GM23338 (cell line): ENCODE data around the gene KCND2. TPM values are rescaled to one million over a fixed set of nuclear protein-coding genes. Genes with fewer than 3 reads are reported as not detected.

ENCODE experiments used
- ATAC-seq: fragments of 200-7000 bp; cut with Tn5 transposase; 3 replicates; pipeline ENCODE4 v1.9.1; 2020
- DNase-seq: peaks from one replicate; pipeline ENCODE4 v3.0.0-alpha.2; 2015; ENCODE audit warnings: low spot score
- H2AFZ ChIP-seq: fragments of 200-600 bp; sonication (generic); 2 replicates; pipeline ENCODE4 v1.8.0; 2016; ENCODE audit warnings: antibody characterized with exemption, mild to moderate bottlenecking, moderate library complexity
- H3F3A ChIP-seq: fragments of 200-600 bp; sonication (generic); replicated peaks from 2 replicates; pipeline ENCODE4 v1.8.0; 2017; ENCODE audit warnings: antibody characterized with exemption, mixed run types, low read depth
- H3K27ac ChIP-seq: fragments of 200-600 bp; sonication (generic); 2 replicates; pipeline ENCODE4 v1.6.1; 2016; ENCODE audit warnings: low read depth
- H3K27me3 ChIP-seq: fragments of 200-600 bp; sonication (generic); 2 replicates; pipeline ENCODE4 v1.8.0; 2016; ENCODE audit warnings: mild to moderate bottlenecking, mixed run types, moderate library complexity; ENCODE audit not compliant: insufficient read depth
- H3K36me3 ChIP-seq: fragments of 200-600 bp; sonication (generic); 2 replicates; pipeline ENCODE4 v1.8.0; 2016; ENCODE audit warnings: mild to moderate bottlenecking; ENCODE audit not compliant: insufficient read depth
- H3K4me1 ChIP-seq: fragments of 200-600 bp; sonication (generic); 2 replicates; pipeline ENCODE4 v1.8.0; 2016; ENCODE audit warnings: mild to moderate bottlenecking, moderate library complexity; ENCODE audit not compliant: insufficient read depth
- H3K4me2 ChIP-seq: fragments of 200-600 bp; sonication (generic); 2 replicates; pipeline ENCODE4 v1.7.1; 2017; ENCODE audit warnings: mixed run types
- H3K4me3 ChIP-seq: fragments of 200-600 bp; sonication (generic); 2 replicates; pipeline ENCODE4 v1.6.1; 2016; ENCODE audit warnings: mixed run types
- H3K79me2 ChIP-seq: fragments of 200-600 bp; sonication (generic); replicated peaks from 2 replicates; pipeline ENCODE4 v1.8.0; 2017; ENCODE audit warnings: mild to moderate bottlenecking; ENCODE audit not compliant: insufficient read depth
- H3K9me2 ChIP-seq: fragments of 200-600 bp; sonication (generic); 2 replicates; pipeline ENCODE4 v1.8.0; 2017; ENCODE audit not compliant: insufficient read depth
- H4K20me1 ChIP-seq: fragments of 200-600 bp; sonication (generic); replicated peaks from 2 replicates; pipeline ENCODE4 v1.8.0; 2017; ENCODE audit warnings: mild to moderate bottlenecking; ENCODE audit not compliant: insufficient read depth
- H3K27ac Mint-ChIP-seq: 2 replicates; pipeline ENCODE4 v1.8.0; 2020; ENCODE audit warnings: inconsistent platforms, mild to moderate bottlenecking, moderate library complexity, mixed read lengths
- H3K27me3 Mint-ChIP-seq: 3 replicates; pipeline ENCODE4 v1.8.0; 2022; ENCODE audit warnings: low read depth, mild to moderate bottlenecking, moderate library complexity, mixed read lengths, inconsistent platforms; ENCODE audit not compliant: insufficient read depth, poor library complexity
- H3K36me3 Mint-ChIP-seq: 3 replicates; pipeline ENCODE4 v1.8.0; 2021; ENCODE audit warnings: low read depth, mild to moderate bottlenecking, inconsistent platforms, moderate library complexity, mixed read lengths
- H3K4me1 Mint-ChIP-seq: 3 replicates; pipeline ENCODE4 v1.8.0; 2020; ENCODE audit warnings: mild to moderate bottlenecking, inconsistent platforms, mixed read lengths
- H3K4me3 Mint-ChIP-seq: 3 replicates; pipeline ENCODE4 v1.8.0; 2021; ENCODE audit warnings: moderate library complexity, mild to moderate bottlenecking, inconsistent platforms, mixed read lengths
- H3K9me3 Mint-ChIP-seq: 3 replicates; pipeline ENCODE4 v1.8.0; 2020; ENCODE audit warnings: moderate library complexity, mild to moderate bottlenecking, inconsistent platforms, mixed read lengths
- CREB1 ChIP-seq: fragments of 250-450 bp; sonication (Bioruptor Pico); IDR thresholded peaks from 2 replicates; pipeline ENCODE4 v1.5.0; 2020; ENCODE audit warnings: low read depth, mild to moderate bottlenecking, moderate library complexity
- EZH2 ChIP-seq: fragments of 200-600 bp; sonication (generic); IDR thresholded peaks from one replicate; pipeline ENCODE4 v1.8.0; 2017; ENCODE audit warnings: antibody characterized with exemption, mild to moderate bottlenecking, low read depth; ENCODE audit not compliant: unreplicated experiment
- EZH2phosphoT487 ChIP-seq: fragments of 200-600 bp; sonication (generic); IDR thresholded peaks from one replicate; pipeline ENCODE4 v1.8.1; 2018; ENCODE audit warnings: antibody characterized with exemption; ENCODE audit not compliant: unreplicated experiment
- JUNB ChIP-seq: IDR thresholded peaks from one replicate; pipeline ENCODE4 v1.6.1; 2016; ENCODE audit warnings: antibody characterized with exemption; ENCODE audit not compliant: unreplicated experiment
- NANOG ChIP-seq: IDR thresholded peaks from 2 replicates; pipeline ENCODE4 v1.6.1; 2016; ENCODE audit warnings: antibody characterized with exemption, borderline replicate concordance
- POLR2AphosphoS5 ChIP-seq: IDR thresholded peaks from 2 replicates; pipeline ENCODE4 v1.6.1; 2016; ENCODE audit warnings: antibody characterized with exemption, low read depth
- STAT1 ChIP-seq: IDR thresholded peaks from one replicate; pipeline ENCODE4 v1.6.1; 2016; ENCODE audit warnings: antibody characterized with exemption; ENCODE audit not compliant: unreplicated experiment
- ZNF114 ChIP-seq: fragments of 250-450 bp; sonication (Bioruptor Pico); IDR thresholded peaks from 2 replicates; pipeline ENCODE4 v1.5.0; 2020; ENCODE audit warnings: mild to moderate bottlenecking, moderate library complexity
- ZNF331 ChIP-seq: fragments of 250-450 bp; sonication (Bioruptor Pico); IDR thresholded peaks from 2 replicates; pipeline ENCODE4 v1.5.0; 2020; ENCODE audit warnings: low read depth, mild to moderate bottlenecking, moderate library complexity
- ZNF462 ChIP-seq: fragments of 250-450 bp; sonication (Bioruptor Pico); IDR thresholded peaks from 2 replicates; pipeline ENCODE4 v1.5.0; 2020; ENCODE audit warnings: mild to moderate bottlenecking, moderate library complexity
- polyA plus RNA-seq: library from polyadenylated mRNA; unstranded; fragments of >200 nt; fragmentation: Nextera tagmentation; extraction: Ambion mirVana; gene quantifications from 2 replicates; pipeline ENCODE4 v1.2.1, GENCODE V29; 2016
- total RNA-seq: library from RNA; depleted of rRNA; stranded (reverse); fragments of >200 nt; shearing (Covaris generic); gene quantifications from 2 replicates; pipeline ENCODE4 v1.2.3, GENCODE V29; 2014
- TF ChIP-seq, protein P1 (sequence below), 2 experiments: fragments of 200-600 bp in 1 of 2; sonication (generic) in 1 of 2; conservative IDR thresholded peaks; 2 replicates each; pipeline versions ENCODE4 v1.5.1 to v1.6.1; 2016 to 2017; ENCODE audit warnings: antibody characterized with exemption in 2 of 2, low read depth in 2 of 2, mild to moderate bottlenecking in 2 of 2, moderate library complexity in 1 of 2
- TF ChIP-seq, protein P2 (sequence below): IDR thresholded peaks from one replicate; pipeline ENCODE4 v1.6.1; 2018; ENCODE audit warnings: antibody characterized with exemption; ENCODE audit not compliant: unreplicated experiment

KCND2 gene
- total and polyA plus RNA-seq, 2 experiments from 2014 or later: 7.1 to 15.6 TPM

DNA sequence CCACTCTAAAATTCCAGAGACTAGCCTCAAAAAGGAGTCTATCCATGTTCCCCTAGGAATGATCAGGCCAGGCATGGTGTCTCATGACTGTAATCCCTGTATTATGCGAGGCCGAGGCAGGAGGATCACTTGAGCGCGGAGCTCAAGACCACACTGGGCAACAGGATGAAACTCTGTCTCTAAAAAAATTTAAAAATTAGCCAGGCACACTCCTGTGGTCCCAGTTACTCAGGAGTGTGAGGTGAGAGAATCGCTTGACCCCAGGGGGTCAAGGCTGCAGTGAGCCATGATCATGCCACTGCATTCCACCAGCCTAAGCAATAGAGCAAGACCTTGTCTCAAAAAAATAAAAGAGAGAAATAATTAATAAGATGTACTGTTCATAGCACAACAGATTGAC is 256.8 kb downstream of the KCND2 start:
- no peaks in the 10 kb centered on the region for H3K27me3 ChIP-seq
- H2AFZ ChIP-seq: no peak overlapping the region
- Mint-ChIP-seq H3K9me3 (no peaks in the 10 kb centered on the region; the same call in 2 of the 3 replicates), H3K4me1 (peaks cover 14% of the 10 kb centered on the region), H3K27ac (no peak overlapping the region), H3K4me3 (no peak overlapping the region), H3K36me3 (no peaks in the 10 kb centered on the region), H3K27me3 (no peaks in the 10 kb centered on the region)
- H4K20me1 ChIP-seq: no peaks in the 10 kb centered on the region
- no peak overlapping the region for H3K4me2 ChIP-seq
- no peak overlapping the region for H3K27ac ChIP-seq
- ATAC-seq (no peak), DNase-seq (no peak)
- peaks cover 13% of the 10 kb centered on the region for H3K4me1 ChIP-seq
- no peaks in the 10 kb centered on the region for H3K9me2 ChIP-seq
- H3K4me3 ChIP-seq: no peak overlapping the region
- H3K79me2 ChIP-seq: no peaks in the 10 kb centered on the region
- no peaks in the 10 kb centered on the region for H3F3A ChIP-seq
- TF ChIP-seq ZNF462 (no peak), POLR2AphosphoS5 (no peak), EZH2phosphoT487 (no peak), STAT1 (no peak), ZNF331 (CRISPR knock-in tag) (no peak), ZNF114 (no peak), NANOG (no peak), CREB1 (CRISPR knock-in tag) (no peak), EZH2 (no peak), JUNB (no peak)
- TF ChIP-seq, protein P1, sequence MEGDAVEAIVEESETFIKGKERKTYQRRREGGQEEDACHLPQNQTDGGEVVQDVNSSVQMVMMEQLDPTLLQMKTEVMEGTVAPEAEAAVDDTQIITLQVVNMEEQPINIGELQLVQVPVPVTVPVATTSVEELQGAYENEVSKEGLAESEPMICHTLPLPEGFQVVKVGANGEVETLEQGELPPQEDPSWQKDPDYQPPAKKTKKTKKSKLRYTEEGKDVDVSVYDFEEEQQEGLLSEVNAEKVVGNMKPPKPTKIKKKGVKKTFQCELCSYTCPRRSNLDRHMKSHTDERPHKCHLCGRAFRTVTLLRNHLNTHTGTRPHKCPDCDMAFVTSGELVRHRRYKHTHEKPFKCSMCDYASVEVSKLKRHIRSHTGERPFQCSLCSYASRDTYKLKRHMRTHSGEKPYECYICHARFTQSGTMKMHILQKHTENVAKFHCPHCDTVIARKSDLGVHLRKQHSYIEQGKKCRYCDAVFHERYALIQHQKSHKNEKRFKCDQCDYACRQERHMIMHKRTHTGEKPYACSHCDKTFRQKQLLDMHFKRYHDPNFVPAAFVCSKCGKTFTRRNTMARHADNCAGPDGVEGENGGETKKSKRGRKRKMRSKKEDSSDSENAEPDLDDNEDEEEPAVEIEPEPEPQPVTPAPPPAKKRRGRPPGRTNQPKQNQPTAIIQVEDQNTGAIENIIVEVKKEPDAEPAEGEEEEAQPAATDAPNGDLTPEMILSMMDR (conservative IDR thresholded peaks at IDR 0.05; ENCODE audit: low read depth in 2 of 2): no peak
- TF ChIP-seq, protein P2, sequence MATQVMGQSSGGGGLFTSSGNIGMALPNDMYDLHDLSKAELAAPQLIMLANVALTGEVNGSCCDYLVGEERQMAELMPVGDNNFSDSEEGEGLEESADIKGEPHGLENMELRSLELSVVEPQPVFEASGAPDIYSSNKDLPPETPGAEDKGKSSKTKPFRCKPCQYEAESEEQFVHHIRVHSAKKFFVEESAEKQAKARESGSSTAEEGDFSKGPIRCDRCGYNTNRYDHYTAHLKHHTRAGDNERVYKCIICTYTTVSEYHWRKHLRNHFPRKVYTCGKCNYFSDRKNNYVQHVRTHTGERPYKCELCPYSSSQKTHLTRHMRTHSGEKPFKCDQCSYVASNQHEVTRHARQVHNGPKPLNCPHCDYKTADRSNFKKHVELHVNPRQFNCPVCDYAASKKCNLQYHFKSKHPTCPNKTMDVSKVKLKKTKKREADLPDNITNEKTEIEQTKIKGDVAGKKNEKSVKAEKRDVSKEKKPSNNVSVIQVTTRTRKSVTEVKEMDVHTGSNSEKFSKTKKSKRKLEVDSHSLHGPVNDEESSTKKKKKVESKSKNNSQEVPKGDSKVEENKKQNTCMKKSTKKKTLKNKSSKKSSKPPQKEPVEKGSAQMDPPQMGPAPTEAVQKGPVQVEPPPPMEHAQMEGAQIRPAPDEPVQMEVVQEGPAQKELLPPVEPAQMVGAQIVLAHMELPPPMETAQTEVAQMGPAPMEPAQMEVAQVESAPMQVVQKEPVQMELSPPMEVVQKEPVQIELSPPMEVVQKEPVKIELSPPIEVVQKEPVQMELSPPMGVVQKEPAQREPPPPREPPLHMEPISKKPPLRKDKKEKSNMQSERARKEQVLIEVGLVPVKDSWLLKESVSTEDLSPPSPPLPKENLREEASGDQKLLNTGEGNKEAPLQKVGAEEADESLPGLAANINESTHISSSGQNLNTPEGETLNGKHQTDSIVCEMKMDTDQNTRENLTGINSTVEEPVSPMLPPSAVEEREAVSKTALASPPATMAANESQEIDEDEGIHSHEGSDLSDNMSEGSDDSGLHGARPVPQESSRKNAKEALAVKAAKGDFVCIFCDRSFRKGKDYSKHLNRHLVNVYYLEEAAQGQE: no peak
- no peaks in the 10 kb centered on the region for H3K36me3 ChIP-seq
